HG03460 (cell line): Measurements from ENCODE around the gene C1orf116.
"Not testable (repeated sequence)": the region's sequence is repeated elsewhere in the genome, so short reads cannot be mapped to it uniquely, and the experiment has no call there.

Experiments
- ATAC-seq: cut with Tn5 transposase; IDR thresholded peaks from one replicate; pipeline ENCODE4 v1.9.1; 2021; ENCODE audit not compliant: unreplicated experiment

The C1orf116 gene

DNA sequence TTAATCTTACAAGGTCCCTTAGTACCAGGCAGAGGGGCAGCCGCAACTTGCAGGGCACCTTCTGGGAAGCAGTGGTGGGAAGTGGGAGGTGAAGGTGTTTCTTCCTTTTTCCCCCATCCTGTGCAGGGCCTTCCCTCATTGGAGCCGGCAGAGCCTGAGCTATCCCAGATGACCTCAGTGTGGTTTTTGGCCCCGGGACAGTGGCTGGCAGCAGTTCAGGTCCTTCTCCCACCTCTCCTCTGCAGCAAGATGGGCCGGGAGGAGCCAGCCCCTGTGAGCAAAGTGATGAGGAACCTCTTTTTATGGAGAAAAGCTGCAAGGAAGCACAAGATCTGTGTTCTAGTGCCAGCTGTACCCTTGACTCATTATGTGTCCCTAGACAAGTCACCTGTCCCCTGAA is 27.3 kb upstream of the C1orf116 start:
- ATAC-seq = no peak

DNA sequence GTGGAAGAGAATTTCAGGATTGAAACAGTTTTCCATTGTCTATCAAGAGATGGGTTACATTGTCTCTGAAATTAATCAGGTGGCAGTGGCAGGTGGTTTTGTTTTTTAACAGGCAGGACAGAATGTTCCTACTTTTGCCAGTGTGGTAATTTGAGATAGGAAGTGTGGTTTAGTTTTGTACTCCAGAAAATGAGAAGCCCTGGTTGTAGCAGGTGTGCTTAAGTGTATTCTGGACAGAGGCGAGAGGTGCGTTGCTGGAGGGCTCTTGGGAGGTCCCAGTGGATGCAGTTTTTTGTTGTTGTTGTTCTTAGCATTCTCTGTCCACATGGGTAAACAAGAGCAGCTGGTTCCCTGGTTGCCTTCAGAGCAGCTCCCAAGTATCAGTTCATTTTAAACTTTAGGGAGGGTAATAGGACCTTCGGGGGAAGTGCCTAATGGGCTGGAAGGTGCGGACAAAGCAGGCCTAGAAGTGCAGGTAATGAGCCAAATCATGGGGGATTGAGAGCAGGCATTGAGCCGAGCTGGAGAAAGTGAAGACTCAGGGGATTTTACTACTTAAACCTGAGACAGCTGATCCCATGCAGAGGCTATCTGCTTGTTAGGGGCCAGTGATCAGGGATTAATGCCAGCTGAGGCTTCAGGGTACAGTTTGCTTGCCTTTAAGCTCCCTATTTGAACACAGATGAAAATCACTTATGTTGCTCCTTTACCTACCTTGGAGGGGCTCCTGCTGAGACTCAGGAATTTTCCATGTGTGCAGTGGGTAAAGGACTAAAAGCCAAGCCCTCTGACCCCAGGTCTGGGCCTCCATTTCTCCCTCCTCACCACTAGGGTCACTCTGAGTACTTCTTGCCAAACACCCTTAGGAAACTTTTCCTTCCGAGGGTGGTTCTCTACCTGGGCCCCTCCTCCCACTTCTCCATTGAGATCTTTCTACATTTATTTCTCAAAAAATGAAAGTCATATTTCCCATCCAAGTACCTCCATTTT is 26.6 kb upstream of the C1orf116 start:
- no peak for ATAC-seq

DNA sequence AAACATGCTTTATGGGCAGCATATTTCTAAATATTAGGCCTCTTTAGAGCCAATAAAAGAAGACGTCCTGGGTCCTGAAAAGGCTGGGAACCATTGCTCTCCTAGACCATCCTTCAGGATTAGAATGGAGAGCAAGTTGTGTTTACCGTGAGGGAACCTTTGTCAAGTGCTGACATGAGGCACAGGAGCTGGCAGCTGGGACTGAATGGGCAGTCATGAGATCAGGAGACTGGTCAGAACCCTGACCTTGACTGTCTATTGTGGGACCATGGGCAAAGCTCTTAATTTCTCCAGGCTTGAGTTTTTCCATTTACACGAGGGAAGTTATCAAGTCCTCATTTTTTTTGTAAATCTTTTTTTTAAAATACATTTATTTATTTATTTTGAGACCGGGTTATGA is 25.7 kb upstream of the C1orf116 start:
- no peak for ATAC-seq

DNA sequence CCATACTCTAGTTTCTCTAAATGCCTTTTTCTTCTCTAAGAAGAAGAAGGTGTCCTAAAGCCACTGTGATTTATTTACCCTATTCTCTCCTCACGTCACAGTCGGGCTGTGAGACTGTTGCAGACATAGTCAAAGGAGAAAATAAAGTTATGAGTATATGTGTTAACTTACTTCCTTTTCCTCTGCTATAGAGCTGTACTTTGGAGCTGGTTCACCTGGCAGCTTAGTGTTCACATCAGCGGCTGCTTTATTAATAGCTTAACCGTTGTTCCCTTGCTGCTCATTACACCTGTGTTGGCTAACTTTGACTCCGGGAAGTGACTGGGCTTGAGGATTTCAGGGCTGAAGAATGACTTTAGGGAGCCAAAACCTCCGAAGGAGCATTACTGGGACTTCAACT is 24.1 kb upstream of the C1orf116 start:
- ATAC-seq = no peak

DNA sequence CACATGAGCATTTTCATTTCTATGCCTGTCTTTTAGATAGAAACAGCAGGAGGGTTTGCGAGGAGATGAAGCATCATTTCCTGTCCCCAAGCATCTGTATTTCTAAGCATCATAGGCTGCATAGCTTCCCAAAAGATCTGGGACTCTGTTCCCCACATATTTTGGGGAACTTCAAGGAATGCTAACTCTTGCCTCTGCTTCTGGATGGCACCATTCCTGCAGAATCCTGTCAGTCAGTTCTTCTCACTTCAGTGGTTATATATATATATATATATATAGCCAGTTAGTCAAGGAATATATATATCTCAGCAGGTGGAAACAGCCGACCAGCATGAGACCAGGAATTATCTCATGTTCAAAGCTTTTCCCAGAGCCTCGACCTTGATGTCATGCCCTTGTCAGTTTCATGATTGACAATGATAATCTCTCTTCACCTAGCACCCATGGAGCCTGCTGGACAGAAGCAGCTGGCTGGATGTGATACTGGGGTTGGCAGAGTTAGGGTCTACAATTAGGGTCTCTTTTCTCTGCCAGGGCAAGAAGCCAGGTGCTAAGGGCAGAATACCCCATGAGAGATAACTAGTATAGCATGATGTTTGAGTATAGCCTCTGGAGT is 22.9 kb upstream of the C1orf116 start:
- ATAC-seq = no peak

DNA sequence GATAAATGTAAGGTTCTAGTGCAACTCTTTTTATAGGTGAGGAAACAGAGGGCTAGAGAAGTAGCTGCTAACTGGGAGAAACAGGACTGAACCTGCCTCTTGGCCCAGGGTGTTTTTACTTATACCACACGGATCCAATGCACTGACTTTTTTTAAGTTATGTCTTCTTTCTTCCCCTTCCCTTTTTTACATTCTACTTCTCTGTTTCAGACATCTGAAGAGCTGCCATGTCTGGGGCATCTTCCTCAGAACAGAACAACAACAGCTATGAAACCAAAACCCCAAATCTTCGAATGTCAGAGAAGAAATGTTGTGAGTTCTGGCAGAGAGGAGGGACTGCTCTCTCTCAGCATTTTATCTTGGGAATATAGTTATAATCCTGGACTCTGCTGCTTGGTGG is 21.9 kb upstream of the C1orf116 start:
- no peak for ATAC-seq

DNA sequence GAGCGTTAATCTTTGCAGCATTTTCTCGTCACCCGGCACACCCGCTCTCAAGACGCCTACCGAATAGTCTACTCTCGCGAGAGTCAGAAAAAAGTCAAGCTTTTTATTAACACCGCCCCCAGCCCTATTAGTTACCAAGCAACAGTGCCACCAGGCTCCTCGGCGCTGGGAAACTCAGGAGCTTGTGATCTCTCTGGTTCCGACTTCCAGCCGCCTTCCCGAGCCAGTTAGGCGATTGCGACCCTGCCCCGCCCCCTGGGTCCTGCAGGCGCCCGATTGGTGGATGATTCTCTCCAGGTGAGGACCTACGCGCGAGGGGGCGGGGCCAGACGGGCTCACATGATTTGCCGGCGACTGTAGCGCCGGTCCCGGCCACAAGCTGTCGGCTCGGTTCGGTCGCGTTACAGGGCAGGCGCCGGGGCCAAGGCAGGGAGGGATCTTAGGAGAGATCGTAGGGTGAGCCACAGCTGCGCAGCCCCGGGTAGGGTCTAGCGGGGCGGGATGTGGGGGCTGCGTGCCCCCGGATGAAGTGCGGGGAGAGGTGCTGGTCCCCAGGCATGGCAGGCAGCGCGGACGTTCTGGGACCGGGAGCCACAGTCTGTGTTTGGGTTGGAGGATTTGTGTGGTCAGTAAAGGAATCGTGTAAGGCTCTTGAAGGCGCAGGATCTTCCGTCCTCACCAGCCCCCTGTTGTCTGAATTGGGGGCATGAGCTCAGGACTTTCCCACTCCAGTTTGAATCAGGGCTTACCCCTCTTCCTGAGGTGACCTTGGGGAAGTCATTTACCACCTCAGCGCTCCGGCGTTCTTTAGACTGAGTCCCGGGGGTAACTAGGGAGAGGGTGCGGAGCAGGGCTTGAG is 20.6 kb upstream of the C1orf116 start, which contains the start of gene PFKFB2:
Gene PFKFB2, plus strand, starts transcription at position 365 of the 859 bp plus-strand sequence. CDS start 1,443 bp downstream, outside the sequence.
- ATAC-seq = peak; percentile 85

DNA sequence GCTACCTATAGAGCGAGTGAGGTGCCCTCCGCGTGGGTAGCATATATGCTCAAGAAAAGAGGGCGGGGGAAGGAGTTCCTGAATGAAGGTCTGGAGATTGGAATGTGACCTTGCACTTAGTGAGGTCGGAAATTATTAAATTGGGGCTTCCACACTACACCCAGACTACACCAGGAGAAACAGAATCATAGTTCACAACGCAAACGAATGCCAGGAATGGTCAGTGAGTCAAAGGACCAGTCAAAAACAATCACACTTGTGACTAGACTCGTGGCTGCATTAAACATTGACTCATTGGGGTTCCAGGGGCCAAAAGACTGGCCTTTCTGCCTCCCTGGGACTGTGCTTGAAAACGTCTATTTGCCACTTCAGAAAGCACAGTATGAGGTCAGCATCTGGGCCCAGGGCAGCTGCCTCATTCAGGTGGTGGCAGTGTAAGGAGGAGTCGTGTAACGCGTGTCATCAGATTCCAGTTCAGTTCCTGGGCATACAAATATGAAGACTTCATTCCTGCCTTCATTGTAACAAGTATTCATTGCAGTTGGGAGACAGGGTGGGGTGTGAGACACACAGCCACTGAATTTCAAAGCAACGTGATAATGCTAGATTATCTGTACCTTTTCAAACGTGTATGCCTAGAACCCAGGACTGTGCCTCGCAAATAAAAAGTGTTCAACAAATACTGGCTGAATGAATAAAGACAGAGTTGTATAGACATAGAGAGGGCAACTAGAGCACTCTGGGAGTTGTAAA is 18.8 kb upstream of the C1orf116 start, which contains the start of gene YOD1:
Gene YOD1, minus strand, starts transcription at position 18 of the 753 bp plus-strand sequence. CDS start 178 bp downstream, outside the sequence.
- ATAC-seq = no peak

DNA sequence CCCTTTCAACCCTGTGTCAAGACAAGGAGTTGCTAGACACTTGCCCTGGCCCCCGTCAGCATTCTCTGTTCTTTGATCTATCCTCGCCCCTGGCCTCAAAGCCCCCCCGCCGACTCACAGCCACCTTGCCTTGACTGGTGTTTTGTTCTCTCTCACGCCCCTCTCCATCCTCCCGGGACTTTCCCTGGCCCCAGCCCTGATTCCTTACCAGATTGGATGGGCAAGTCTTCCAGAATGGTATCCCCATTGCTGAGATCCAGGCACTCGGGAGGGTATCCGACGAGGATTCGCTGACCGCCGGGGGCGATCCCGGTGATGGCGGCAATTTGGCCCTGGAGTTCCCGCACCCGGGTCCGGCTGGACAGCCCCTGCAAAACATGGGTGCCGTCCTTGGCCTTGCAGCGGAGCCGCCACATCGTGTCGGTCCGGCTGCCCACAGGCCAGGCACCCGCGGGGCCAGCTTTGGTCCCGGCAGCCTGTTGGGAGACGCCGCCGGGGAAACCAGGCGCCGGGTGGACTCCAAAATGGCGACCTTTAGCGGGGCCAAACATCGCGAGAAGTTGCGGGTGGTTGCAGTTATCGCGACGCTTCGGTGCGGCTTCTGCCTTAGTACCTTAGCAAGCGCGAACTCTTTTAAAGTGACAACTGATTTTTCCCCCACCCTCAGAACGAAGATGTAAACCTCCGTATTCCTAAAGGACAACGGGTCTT is 18.1 kb upstream of the C1orf116 start:
- no peak for ATAC-seq

DNA sequence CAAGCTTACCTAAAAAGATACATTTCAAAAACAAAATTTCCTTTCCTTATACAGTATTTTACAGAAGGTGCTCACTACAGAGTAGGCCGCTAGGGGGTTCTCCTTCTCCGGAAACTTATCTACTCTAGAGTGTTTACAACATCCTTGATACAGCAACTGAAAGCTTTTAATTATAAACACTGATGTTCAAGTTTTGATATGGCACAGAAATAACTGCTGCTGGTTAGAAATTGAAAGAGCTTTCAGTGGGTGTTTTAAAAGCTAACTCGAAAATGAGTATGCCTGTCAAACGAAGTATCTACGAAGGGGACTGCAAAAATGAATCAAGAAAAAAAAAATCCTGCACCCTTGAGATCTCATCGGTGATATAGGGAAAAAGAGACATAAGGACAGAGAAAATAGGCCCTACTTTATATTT is 17.4 kb upstream of the C1orf116 start:
- ATAC-seq = no peak

DNA sequence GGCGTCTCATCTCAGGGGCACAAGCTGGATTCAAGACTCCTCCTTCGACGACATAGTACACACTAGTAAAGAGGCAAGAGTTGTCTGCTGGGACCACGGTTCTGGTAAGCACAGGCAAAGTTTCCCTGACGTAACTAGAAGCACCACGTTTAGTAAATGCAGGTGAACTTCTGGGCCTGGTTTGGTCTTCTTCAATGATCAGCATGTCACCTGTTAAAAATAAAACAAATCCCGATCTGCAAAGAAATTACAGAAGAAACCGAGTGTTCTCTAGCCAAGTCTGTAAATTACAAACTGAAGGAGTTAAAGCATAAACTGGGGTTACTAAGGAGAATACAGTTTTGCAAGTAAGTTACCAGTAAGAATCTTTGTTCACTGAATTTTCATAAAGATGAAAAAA is 17.0 kb upstream of the C1orf116 start:
- no peak for ATAC-seq

DNA sequence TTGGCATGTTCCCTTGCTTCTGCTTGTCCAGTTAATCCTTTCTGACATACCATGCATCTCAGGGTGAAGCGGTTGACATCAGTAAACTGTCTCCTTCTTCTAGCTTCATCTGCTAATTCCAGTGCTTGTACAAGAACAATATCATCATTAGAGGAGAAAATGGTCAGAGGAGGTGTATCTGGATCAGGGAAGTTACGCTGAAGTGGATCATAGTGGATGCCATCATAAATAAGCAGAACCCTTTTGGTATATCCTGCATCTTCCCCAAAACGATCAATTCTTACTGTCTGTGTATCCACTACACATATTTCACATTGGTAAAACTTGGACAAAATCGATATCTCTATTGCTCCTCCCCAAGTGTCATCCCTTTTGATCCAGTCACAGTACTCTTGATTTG is 16.5 kb upstream of the C1orf116 start:
- no peak for ATAC-seq

DNA sequence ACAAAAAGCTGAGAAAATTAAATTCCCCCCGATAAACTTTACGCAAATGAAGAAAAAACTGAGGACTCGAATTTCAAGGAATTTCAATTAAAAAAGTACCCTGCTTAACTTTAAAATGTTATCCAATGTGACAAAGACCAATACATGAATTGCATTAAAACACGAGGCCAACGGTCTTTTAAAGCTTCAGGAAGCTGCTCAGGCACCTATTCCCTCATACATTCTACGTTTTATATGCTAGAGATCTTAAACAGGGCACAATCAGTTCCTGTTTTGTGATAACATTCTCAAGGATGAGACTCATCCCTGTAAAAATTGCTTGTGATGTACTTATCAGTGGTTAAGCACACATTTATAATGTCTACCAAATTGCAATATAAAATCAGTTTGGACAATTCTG is 15.5 kb upstream of the C1orf116 start:
- no peak for ATAC-seq

DNA sequence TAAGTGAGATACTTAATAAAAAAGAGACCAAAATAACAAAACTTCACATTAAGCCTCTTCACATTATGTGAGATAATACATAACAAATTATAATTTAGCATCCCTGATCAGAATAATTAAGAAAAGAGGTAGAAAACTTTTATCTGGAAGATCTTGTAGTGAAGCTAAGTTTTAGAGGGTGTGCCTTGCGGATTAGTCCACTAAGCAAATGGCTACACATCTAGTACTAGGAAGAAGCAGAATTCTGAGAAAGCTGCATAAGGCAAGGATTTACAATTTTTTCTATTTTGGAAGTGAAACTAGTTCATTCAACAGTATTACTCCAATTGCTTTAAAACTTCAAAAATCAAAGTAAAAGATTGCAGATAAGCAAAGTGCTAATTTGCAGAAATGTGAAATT is 14.9 kb upstream of the C1orf116 start:
- ATAC-seq = no peak

DNA sequence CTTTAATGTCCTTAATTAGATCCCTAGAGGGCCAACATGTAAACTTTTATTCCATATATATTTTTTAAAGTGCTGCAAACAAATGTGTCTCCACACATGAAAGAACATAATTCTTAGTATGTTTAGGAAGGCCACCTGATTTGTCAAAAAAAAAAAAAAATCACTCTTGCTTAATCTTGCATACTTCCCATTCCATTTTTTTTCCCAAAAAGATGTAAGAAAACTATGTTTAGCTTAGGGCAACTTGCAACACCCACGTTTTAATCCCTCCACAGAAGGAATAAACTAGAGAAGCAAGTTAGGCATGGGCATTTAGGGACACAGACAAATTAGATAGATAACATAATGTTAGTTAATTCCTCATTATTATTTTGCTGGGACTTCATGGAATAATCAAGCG is 12.9 kb upstream of the C1orf116 start:
- no peak for ATAC-seq

DNA sequence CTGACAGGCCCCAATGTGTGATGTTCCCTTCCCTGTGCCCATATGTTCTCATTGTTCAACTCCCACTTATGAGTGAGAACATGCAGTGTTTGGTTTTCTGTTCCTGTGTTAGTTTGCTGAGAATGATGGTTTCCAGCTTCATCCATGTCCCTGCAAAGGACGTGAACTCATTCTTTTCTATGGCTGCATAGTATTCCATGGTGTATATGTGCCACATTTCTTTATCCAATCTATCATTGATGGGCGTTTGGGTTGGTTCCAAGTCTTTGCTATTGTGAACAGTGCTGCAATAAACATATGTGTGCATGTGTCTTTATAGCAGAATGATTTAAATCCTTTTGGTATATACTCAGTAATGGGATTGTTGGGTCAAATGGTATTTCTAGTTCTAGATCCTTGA is 8.8 kb upstream of the C1orf116 start:
- ATAC-seq = not testable (repeated sequence)

DNA sequence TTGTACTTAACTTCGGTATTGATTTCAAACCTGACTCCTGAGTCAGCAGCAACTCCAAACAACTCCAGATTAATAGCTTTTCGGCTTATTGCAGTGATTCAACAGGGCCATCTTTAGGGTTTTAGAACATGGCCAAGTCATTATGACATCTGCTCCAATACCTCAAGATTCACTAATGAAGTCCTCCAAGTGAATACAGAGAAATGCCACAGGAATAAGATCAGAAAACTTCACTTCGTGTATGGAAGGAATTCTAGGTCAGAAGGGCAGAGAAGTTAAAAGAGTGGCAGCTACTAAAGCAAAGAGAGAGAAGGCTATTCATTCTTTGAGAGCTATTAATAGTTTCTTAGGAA is 7.6 kb upstream of the C1orf116 start:
- ATAC-seq = no peak

DNA sequence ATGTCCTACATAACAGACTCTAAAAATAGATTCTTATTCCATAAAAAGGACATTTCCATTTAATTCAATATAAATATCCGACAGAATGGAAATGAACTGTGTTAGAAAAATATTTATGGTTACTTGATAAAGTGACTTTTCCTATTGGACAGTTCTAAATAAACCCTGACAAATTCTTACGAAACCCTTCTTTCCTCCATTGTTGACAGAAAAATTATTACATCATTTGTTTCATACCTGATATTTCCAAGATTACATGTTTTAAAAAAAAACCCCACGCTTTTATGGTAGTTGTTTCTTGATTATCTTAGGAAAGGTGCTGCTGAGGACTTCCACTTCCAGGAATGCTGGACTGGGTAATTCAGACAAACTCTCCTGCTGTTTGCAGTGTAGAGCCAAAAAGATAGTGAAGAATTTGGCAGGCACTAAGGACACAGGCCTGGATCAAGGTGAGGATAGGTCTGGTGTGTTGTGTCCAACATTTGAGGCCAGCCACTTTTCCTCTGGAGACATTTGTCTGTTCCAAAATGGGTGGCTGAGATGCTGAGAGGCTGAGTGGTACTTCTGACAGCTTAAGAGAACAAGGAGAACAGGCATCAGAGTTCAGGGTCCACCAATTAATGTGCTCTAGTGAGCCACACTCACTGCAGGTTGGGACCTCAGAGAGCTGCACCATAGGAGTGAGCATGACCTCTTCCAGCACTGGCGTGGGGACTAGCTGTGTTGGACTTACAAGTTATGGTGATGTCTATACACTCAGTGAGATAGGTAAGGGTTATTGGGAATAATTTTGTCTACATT is 7.0 kb upstream of the C1orf116 start:
- no peak for ATAC-seq

DNA sequence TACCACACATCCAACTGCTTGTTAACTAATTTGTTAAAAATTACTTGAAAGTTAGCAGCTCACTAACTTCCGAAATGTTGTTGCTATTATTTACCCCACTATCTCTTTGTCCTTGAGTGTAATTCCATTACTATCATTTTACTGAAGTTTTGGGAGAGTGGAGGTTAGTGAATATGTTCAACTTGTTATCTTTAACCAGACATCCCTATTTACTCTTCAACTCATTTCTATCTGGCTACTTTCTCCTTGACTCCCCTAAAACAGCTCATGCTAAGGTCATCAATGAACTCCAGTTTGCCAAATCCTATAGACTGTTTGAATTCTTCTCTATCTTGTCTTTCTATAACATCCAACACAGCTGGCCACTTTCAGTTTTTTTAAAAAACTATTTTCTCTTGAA is 4.3 kb upstream of the C1orf116 start:
- no peak for ATAC-seq
